Omental fat pad (tissue), 4 donors: ENCODE measurements around the gene MINDY1. TPM values are rescaled to one million over a fixed set of nuclear protein-coding genes. Genes with fewer than 3 reads are reported as not detected.

Experiments
- ATAC-seq: fragments of 150-250 bp; one replicate; pipeline ENCODE4 v1.9.1; 2016; ENCODE audit warnings: mild to moderate bottlenecking, moderate library complexity; ENCODE audit not compliant: low FRiP score
- DNase-seq: peaks from one replicate; pipeline ENCODE4 v3.0.0-alpha.2; 2019; ENCODE audit warnings: low spot score
- CTCF ChIP-seq, 3 donors: fragments of 450-650 bp; IDR thresholded peaks; one replicate each; pipeline ENCODE4 v1.5.1; 2016 to 2017; ENCODE audit warnings: antibody characterized with exemption in 3 of 3, mild to moderate bottlenecking in 3 of 3, moderate library complexity in 2 of 3
- total RNA-seq, 4 donors: library from RNA; depleted of rRNA; stranded (reverse); fragments of >200 nt; gene quantifications; one replicate each; pipeline ENCODE4 v1.1.0, GENCODE V29; 2016

The MINDY1 gene
- total RNA-seq, 4 donors from 2014 or later, result 15.5 to 35.4 (median 33.2) TPM

GRCh38 chr1:150971583-150972416 is 34.9 kb downstream of the MINDY1 start:
- TF ChIP-seq CTCF (IDR thresholded peaks at IDR 0.05), result no peak
- DNase-seq (no peak), ATAC-seq (no peak)

- no peak for TF ChIP-seq CTCF (IDR thresholded peaks at IDR 0.05)
- peak; percentile 34 for ATAC-seq
- DNase-seq, result no peak
These were observed 35.7 kb downstream of the MINDY1 start for GRCh38 chr1:150970808-150971582.

GRCh38 chr1:150969626-150970025 is 37.1 kb downstream of the MINDY1 start:
- TF ChIP-seq CTCF (IDR thresholded peaks at IDR 0.05), result no peak
- DNase-seq, result no peak
- ATAC-seq, result no peak

GRCh38 chr1:150968491-150968890 is 38.2 kb downstream of the MINDY1 start:
- no peak for ATAC-seq

GRCh38 chr1:150967936-150968335 is 38.8 kb downstream of the MINDY1 start:
- DNase-seq (no peak), ATAC-seq (no peak)
- TF ChIP-seq CTCF (IDR thresholded peaks at IDR 0.05), result no peak

More at GRCh38 chr1:150968491-150968890, 38.2 kb downstream of the MINDY1 start:
- TF ChIP-seq CTCF (IDR thresholded peaks at IDR 0.05), result no peak
- DNase-seq, result no peak

- no peak for DNase-seq
- ATAC-seq, result no peak
- TF ChIP-seq CTCF (IDR thresholded peaks at IDR 0.05), result no peak
These were observed 40.7 kb downstream of the MINDY1 start for GRCh38 chr1:150966011-150966410.
